ENCODE results near the gene C1orf159. TPM values are rescaled to one million over a fixed set of nuclear protein-coding genes. Genes with fewer than 3 reads are reported as not detected.

C1orf159 gene
- total and polyA plus RNA-seq, 4 donors, result 9.5 to 19.2 (median 13.3) TPM

- Histone ChIP-seq H3K36me3 (ENCODE audit: control insufficient read depth in 4 of 4, insufficient read depth in 4 of 4, low read length in 4 of 4) (no peaks in the 10 kb centered on the region), H3K4me3 (no peak overlapping the region), H3K9ac (ENCODE audit: insufficient read depth in 1 of 2, low read length in 2 of 2) (no peak overlapping the region), H3K9me3 (ENCODE audit: control insufficient read depth in 4 of 4, insufficient read depth in 3 of 4, low read length in 3 of 4) (no peaks in the 10 kb centered on the region), H3K4me1 (ENCODE audit: control insufficient read depth in 5 of 5, insufficient read depth in 5 of 5, low read length in 5 of 5) (no peaks in the 10 kb centered on the region), H3K27ac (ENCODE audit: low read depth in 1 of 2, low read length in 1 of 2) (peak overlapping the region in 1 of 2 donors; percentile 12), H3K27me3 (ENCODE audit: control insufficient read depth in 3 of 3, insufficient read depth in 3 of 3, low read length in 2 of 3) (peaks cover 0 to 6% (median 3%) of the 10 kb centered on the region in 3 donors)
- TF ChIP-seq CTCF (IDR thresholded peaks at IDR 0.05; ENCODE audit: control extremely low read depth, extremely low read depth), result no peak
- 73 to 84% methylated on average over 24 to 32 of the region's 32 CpGs for WGBS, 2 donors
- ATAC-seq (ENCODE audit: insufficient read depth, low FRiP score) (no peak), DNase-seq (no peak)
Observed at GRCh38 chr1:1144843-1145546, 29.1 kb upstream of the C1orf159 start.

GRCh38 chr1:1144122-1144842 is 28.4 kb upstream of the C1orf159 start:
- no peaks in the 10 kb centered on the region for H3K9me3 ChIP-seq (ENCODE audit: control insufficient read depth in 4 of 4, insufficient read depth in 3 of 4, low read length in 3 of 4)
- no peaks in the 10 kb centered on the region for H3K4me1 ChIP-seq (ENCODE audit: control insufficient read depth in 5 of 5, insufficient read depth in 5 of 5, low read length in 5 of 5)
- no peaks in the 10 kb centered on the region for H3K36me3 ChIP-seq (ENCODE audit: control insufficient read depth in 4 of 4, insufficient read depth in 4 of 4, low read length in 4 of 4)
- H3K4me3 ChIP-seq, result no peak overlapping the region
- TF ChIP-seq CTCF (IDR thresholded peaks at IDR 0.05; ENCODE audit: control extremely low read depth, extremely low read depth), result no peak
- peaks cover 0 to 6% (median 3%) of the 10 kb centered on the region in 3 donors for H3K27me3 ChIP-seq (ENCODE audit: control insufficient read depth in 3 of 3, insufficient read depth in 3 of 3, low read length in 2 of 3)
- WGBS, 2 donors, result 22 to 44% methylated on average over 41 to 42 of the region's 42 CpGs
- H3K9ac ChIP-seq (ENCODE audit: insufficient read depth in 1 of 2, low read length in 2 of 2), result no peak overlapping the region
- H3K27ac ChIP-seq (ENCODE audit: low read depth in 1 of 2, low read length in 1 of 2), result peak overlapping the region in 1 of 2 donors; percentile 12
- DNase-seq (peak; percentile 32 to 53 (median 49)), ATAC-seq (ENCODE audit: insufficient read depth, low FRiP score) (peak; percentile 76)

- no peak for ATAC-seq (ENCODE audit: insufficient read depth, low FRiP score)
- Histone ChIP-seq H3K9me3 (ENCODE audit: control insufficient read depth in 4 of 4, insufficient read depth in 3 of 4, low read length in 3 of 4) (no peaks in the 10 kb centered on the region), H3K9ac (ENCODE audit: insufficient read depth in 1 of 2, low read length in 2 of 2) (no peak overlapping the region), H3K27ac (ENCODE audit: low read depth in 1 of 2, low read length in 1 of 2) (no peak overlapping the region), H3K36me3 (ENCODE audit: control insufficient read depth in 4 of 4, insufficient read depth in 4 of 4, low read length in 4 of 4) (no peaks in the 10 kb centered on the region), H3K4me1 (ENCODE audit: control insufficient read depth in 5 of 5, insufficient read depth in 5 of 5, low read length in 5 of 5) (no peaks in the 10 kb centered on the region), H3K4me3 (no peak overlapping the region), H3K27me3 (ENCODE audit: control insufficient read depth in 3 of 3, insufficient read depth in 3 of 3, low read length in 2 of 3) (peaks cover 1 to 6% (median 3%) of the 10 kb centered on the region in 3 donors)
- DNase-seq, result no peak
- no peak for TF ChIP-seq CTCF (IDR thresholded peaks at IDR 0.05; ENCODE audit: control extremely low read depth, extremely low read depth)
- WGBS, 2 donors, result 80 to 95% methylated on average over 14 of the region's 14 CpGs
Observed at GRCh38 chr1:1143636-1144035, 27.7 kb upstream of the C1orf159 start.
